Thyroid gland (tissue), 4 donors: ENCODE data around the gene AKAP6. TPM values are rescaled to one million over a fixed set of nuclear protein-coding genes. Genes with fewer than 3 reads are reported as not detected.
"Not testable (repeated sequence)": the region's sequence is repeated elsewhere in the genome, so short reads cannot be mapped to it uniquely, and the experiment has no call there.

Experiments
- DNase-seq, 2 donors: peaks; one replicate each; pipeline ENCODE4 v3.0.0-alpha.2; 2019
- H3K27ac ChIP-seq, 3 donors: fragments of 200-600 bp; sonication (generic); 1 replicate in 2 of 3; 2 replicates in 1 of 3; pipeline ENCODE4 v1.5.1; 2016 to 2019; ENCODE audit warnings: mild to moderate bottlenecking in 1 of 3, moderate library complexity in 1 of 3
- H3K27me3 ChIP-seq: fragments of 200-600 bp; sonication (generic); one replicate; pipeline ENCODE4 v1.5.1; 2019
- H3K36me3 ChIP-seq, 2 donors: fragments of 200-600 bp; sonication (generic); one replicate each; pipeline ENCODE4 v1.5.1; 2016 to 2019
- H3K4me1 ChIP-seq, 2 donors: fragments of 200-600 bp; sonication (generic); one replicate each; pipeline ENCODE4 v1.5.1; 2017 to 2019
- H3K4me3 ChIP-seq, 3 donors: fragments of 200-600 bp; sonication (generic); replicated peaks in 1 of 3; 1 replicate in 2 of 3; 2 replicates in 1 of 3; pipeline ENCODE4 v1.5.1; 2016; ENCODE audit warnings: mild to moderate bottlenecking in 1 of 3
- H3K9me3 ChIP-seq: fragments of 200-600 bp; sonication (generic); one replicate; pipeline ENCODE4 v1.5.1; 2017
- POLR2A ChIP-seq, 2 donors: fragments of 450-650 bp; IDR thresholded peaks; one replicate each; pipeline ENCODE4 v1.6.1; 2017; ENCODE audit warnings: antibody characterized with exemption in 2 of 2, mild to moderate bottlenecking in 2 of 2, moderate library complexity in 1 of 2
- WGBS, 2 donors: methylation state at CpG; one replicate each; pipeline ENCODE4 v1.1.5; 2017; 5-methylcytosine and 5-hydroxymethylcytosine counted together
- intact Hi-C: fragments of 100-400 bp; cut with DNase I; formaldehyde crosslinking; loops from one replicate; pipeline ENCODE4 v1.15.1; 2023
- total RNA-seq, 4 donors: library from RNA; depleted of rRNA; stranded (reverse); fragments of >200 nt; gene quantifications; one replicate each; pipeline ENCODE4 v1.2.3, GENCODE V29; 2016
- TF ChIP-seq, protein P1 (sequence below), 6 experiments: fragments of 200-600 bp in 3 of 6; fragments of 450-650 bp in 3 of 6; sonication (generic) in 3 of 6; IDR thresholded peaks; one replicate each; pipeline ENCODE4 v1.5.1; 2016 to 2019; ENCODE audit warnings: antibody characterized with exemption in 6 of 6, mild to moderate bottlenecking in 2 of 6, inconsistent platforms in 1 of 6, moderate library complexity in 1 of 6

Gene AKAP6
- total RNA-seq, 4 donors from 2014 or later = 13.0 to 34.5 (median 22.7) TPM

DNA sequence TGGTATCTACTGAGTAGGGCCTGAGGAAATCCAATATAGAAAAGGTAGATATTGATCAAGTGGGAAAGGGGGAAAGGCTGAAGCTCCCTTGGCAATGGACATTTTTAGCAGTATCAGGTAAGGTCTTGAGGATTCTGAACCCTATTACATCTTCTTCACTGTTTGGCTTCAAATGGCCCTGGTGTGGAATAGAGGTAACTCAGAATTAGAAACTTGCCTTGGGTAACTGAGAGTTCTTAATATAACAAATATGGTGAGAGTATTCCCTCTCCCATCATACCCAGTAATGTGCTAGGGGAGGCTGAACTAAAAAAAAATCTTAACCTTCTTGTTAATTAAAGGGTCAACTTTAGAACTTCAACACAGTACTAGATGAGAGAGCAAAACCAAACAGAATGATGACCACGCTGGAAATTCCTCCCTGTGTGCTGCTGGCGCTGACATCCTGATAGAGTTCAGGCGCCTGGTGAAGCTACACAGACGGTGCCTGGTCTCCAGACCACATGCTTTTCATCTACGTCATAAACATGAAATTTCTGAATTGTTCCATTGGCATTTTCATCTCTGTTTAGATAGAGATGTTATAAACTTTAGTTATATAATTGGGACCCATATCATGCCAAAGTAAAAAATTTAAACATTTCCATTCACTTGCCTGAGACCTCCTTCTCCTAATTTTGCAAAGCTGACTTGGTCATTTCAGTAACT is 128.3 kb downstream of the AKAP6 start:
- H3K4me1 ChIP-seq = no peaks in the 10 kb centered on the region
- DNase-seq = no peak
- no peak overlapping the region for H3K27ac ChIP-seq
- H3K27me3 ChIP-seq = no peaks in the 10 kb centered on the region
- no peak overlapping the region for H3K4me3 ChIP-seq
- WGBS, 2 donors = 60 to 70% methylated on average over 5 of the region's 5 CpGs
- H3K36me3 ChIP-seq = no peaks in the 10 kb centered on the region
- intact Hi-C loops = no loop called here
- H3K9me3 ChIP-seq = no peaks in the 10 kb centered on the region
- no peak for TF ChIP-seq POLR2A (IDR thresholded peaks at IDR 0.05)
- TF ChIP-seq, protein P1, sequence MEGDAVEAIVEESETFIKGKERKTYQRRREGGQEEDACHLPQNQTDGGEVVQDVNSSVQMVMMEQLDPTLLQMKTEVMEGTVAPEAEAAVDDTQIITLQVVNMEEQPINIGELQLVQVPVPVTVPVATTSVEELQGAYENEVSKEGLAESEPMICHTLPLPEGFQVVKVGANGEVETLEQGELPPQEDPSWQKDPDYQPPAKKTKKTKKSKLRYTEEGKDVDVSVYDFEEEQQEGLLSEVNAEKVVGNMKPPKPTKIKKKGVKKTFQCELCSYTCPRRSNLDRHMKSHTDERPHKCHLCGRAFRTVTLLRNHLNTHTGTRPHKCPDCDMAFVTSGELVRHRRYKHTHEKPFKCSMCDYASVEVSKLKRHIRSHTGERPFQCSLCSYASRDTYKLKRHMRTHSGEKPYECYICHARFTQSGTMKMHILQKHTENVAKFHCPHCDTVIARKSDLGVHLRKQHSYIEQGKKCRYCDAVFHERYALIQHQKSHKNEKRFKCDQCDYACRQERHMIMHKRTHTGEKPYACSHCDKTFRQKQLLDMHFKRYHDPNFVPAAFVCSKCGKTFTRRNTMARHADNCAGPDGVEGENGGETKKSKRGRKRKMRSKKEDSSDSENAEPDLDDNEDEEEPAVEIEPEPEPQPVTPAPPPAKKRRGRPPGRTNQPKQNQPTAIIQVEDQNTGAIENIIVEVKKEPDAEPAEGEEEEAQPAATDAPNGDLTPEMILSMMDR (IDR thresholded peaks at IDR 0.05) = no peak

DNA sequence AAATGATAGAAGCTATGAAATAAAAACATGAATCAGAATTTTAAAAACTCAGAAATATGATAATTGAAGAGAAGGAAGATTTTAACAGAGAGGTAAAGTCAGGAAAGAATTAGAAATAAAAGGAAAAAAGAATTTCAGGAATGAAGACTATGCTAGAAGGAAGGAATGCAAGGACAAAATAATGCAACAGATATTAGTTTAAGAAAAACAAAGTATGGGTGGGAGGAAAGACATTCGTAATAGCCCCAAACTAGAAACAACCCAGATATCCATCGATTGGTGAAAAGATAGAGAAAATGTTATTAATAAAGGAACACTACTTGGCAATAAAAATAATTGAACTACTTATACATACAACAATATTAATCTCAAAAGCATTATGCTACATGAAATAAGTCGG is 129.6 kb downstream of the AKAP6 start:
- Histone ChIP-seq H3K4me1 (no peaks in the 10 kb centered on the region), H3K36me3 (no peaks in the 10 kb centered on the region), H3K9me3 (no peaks in the 10 kb centered on the region), H3K27ac (no peak overlapping the region), H3K4me3 (no peak overlapping the region), H3K27me3 (no peaks in the 10 kb centered on the region)
- intact Hi-C loops = no loop called here
- TF ChIP-seq POLR2A (IDR thresholded peaks at IDR 0.05) = no peak
- TF ChIP-seq, protein P1 (IDR thresholded peaks at IDR 0.05) = no peak
- DNase-seq = no peak
- 90 to 91% methylated on average over 3 of the region's 3 CpGs for WGBS, 2 donors

DNA sequence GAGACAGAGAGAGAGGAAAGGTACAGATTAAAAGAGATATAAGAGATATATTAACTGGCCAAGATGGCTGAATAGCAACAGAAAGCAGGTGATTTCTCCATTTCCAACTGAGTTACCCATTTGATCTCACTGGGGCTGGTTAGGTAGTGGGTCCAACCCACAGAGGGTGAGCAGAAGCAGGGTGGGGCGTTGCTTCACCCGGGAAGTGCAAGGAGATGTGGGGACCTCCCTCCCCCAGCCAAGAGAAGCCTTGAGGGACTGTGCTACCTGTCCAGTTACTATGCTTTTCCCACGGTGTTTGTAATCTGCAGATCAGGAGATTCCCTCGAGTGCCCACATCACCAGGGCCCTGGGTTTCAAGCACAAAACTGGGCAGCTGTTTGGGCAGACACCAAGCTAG is 131.2 kb downstream of the AKAP6 start:
- H3K4me1 ChIP-seq = no peaks in the 10 kb centered on the region
- WGBS, 2 donors = 74 to 86% methylated on average over 4 of the region's 4 CpGs
- H3K27me3 ChIP-seq = no peaks in the 10 kb centered on the region
- no peak for DNase-seq
- H3K4me3 ChIP-seq = no peak overlapping the region
- intact Hi-C loops = no loop called here
- TF ChIP-seq, protein P1 (IDR thresholded peaks at IDR 0.05) = no peak
- TF ChIP-seq POLR2A (IDR thresholded peaks at IDR 0.05) = no peak
- H3K27ac ChIP-seq = no peak overlapping the region
- no peaks in the 10 kb centered on the region for H3K36me3 ChIP-seq
- H3K9me3 ChIP-seq = no peaks in the 10 kb centered on the region

DNA sequence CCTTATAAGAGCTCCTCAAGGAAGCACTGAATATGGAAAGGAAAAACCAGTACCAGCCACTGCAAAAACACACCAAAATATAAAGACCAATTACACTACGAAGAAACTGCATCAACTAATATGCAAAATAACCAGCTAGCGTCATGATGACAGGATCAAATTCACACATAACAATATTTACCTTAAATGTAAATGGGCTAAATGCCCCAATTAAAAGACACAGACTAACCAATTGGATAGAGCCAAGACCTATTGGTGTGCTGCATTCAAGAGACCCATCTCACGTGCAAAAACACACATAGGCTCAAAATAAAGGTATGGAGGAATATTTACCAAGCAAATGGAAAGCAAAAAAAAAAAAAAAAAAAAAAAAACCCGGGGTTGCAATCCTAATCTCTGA is 133.5 kb downstream of the AKAP6 start:
- DNase-seq, H3K27me3 ChIP-seq, H3K4me3 ChIP-seq, intact Hi-C loops, H3K9me3 ChIP-seq, H3K27ac ChIP-seq, H3K36me3 ChIP-seq, H3K4me1 ChIP-seq: not testable (repeated sequence)
- 71 to 91% methylated on average over 4 of the region's 4 CpGs for WGBS, 2 donors

DNA sequence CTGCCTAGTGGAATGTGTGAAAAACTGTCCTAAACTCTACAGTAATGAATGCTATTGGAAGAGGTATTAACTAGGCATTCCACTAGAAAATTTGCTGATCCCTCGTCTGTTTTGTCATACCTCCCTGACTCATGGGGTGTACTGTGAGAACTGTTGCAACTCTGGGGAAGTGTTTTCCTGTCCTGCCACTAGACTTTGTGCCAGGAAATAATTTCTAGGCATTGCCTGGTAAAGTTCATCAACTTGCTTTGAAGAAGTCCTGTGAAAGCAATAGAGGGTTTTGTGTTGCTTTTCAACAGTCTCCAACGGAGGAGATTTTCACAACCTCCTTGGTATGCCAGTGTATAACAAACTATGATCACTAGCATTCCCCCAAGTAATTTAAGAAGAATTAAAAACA is 139.9 kb downstream of the AKAP6 start:
- intact Hi-C loops = no loop called here
- Histone ChIP-seq H3K9me3 (no peaks in the 10 kb centered on the region), H3K36me3 (no peaks in the 10 kb centered on the region), H3K4me3 (no peak overlapping the region), H3K27ac (peak overlapping the region in 1 of 3 donors; percentile 35), H3K4me1 (peaks cover 11 to 18% of the 10 kb centered on the region in 2 donors), H3K27me3 (no peaks in the 10 kb centered on the region)
- DNase-seq = peak in 1 of 2 donors; percentile 7
- no peak for TF ChIP-seq POLR2A (IDR thresholded peaks at IDR 0.05)
- TF ChIP-seq, protein P1 (IDR thresholded peaks at IDR 0.05) = no peak
- WGBS, 2 donors = 2 to 3% methylated on average over 2 of the region's 2 CpGs
